Esophagus squamous epithelium (tissue), 4 donors: Measurements from ENCODE around the gene ZNF862.

Experiments
- POLR2A ChIP-seq, 4 donors: fragments of 450-650 bp; IDR thresholded peaks; one replicate each; pipeline ENCODE4 v1.6.1; 2017; ENCODE audit warnings: antibody characterized with exemption in 4 of 4, mild to moderate bottlenecking in 4 of 4, moderate library complexity in 3 of 4
- TF ChIP-seq, protein P1 (sequence below), 6 experiments: fragments of 450-650 bp in 4 of 6; fragments of 200-600 bp in 2 of 6; sonication (generic) in 2 of 6; IDR thresholded peaks; one replicate each; pipeline ENCODE4 v1.5.1; 2016 to 2019; ENCODE audit warnings: antibody characterized with exemption in 6 of 6, mild to moderate bottlenecking in 4 of 6, moderate library complexity in 4 of 6

DNA sequence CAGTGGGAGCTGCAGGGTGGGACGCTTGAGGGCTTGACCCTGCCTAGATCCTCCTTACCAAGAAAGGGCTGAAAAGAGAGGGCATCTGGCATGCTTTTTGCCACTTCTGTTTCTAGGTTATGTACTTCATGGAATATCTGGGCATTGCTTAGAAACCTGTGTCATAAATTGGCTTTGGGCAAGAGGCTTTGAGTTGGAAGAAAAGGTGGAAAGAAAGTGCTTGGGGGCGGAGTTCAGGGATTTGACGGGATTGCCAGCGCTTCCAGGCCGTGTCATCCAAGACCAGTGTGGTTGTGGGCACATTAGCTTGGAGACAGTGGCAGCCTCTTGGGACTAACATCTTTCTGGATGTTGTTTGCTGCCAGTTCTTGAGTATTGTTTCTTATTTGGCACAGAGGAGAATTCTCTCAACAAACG is 825 bp downstream of the ZNF862 start:
- TF ChIP-seq, protein P1, sequence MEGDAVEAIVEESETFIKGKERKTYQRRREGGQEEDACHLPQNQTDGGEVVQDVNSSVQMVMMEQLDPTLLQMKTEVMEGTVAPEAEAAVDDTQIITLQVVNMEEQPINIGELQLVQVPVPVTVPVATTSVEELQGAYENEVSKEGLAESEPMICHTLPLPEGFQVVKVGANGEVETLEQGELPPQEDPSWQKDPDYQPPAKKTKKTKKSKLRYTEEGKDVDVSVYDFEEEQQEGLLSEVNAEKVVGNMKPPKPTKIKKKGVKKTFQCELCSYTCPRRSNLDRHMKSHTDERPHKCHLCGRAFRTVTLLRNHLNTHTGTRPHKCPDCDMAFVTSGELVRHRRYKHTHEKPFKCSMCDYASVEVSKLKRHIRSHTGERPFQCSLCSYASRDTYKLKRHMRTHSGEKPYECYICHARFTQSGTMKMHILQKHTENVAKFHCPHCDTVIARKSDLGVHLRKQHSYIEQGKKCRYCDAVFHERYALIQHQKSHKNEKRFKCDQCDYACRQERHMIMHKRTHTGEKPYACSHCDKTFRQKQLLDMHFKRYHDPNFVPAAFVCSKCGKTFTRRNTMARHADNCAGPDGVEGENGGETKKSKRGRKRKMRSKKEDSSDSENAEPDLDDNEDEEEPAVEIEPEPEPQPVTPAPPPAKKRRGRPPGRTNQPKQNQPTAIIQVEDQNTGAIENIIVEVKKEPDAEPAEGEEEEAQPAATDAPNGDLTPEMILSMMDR (IDR thresholded peaks at IDR 0.05): no peak
- TF ChIP-seq POLR2A (IDR thresholded peaks at IDR 0.05): no peak
